Mesenchymal stem cell (in vitro differentiated cells and primary cell): ENCODE data around the gene FAM83B.

Source experiments
- DNase-seq: peaks from one replicate; pipeline ENCODE4 v3.0.0-alpha.2; 2013
- H2AFZ ChIP-seq: one replicate; pipeline ENCODE4 v1.6.1; 2013; ENCODE audit warnings: low read depth, mild to moderate bottlenecking, control low read depth, inconsistent platforms, low read length, moderate library complexity
- H2AK5ac ChIP-seq: 2 replicates; pipeline ENCODE4 v1.6.1; 2013; ENCODE audit warnings: low read length, moderate library complexity, mild to moderate bottlenecking, inconsistent platforms; ENCODE audit not compliant: severe bottlenecking
- H2BK120ac ChIP-seq: one replicate; pipeline ENCODE4 v1.6.1; 2013; ENCODE audit warnings: low read depth, mild to moderate bottlenecking, inconsistent platforms, low read length, moderate library complexity
- H2BK12ac ChIP-seq, 2 experiments: one replicate each; pipeline ENCODE4 v1.6.1; 2013; ENCODE audit warnings: inconsistent platforms in 2 of 2, low read length in 2 of 2, mild to moderate bottlenecking in 2 of 2, moderate library complexity in 2 of 2, control low read depth in 1 of 2
- H2BK15ac ChIP-seq: one replicate; pipeline ENCODE4 v1.6.1; 2013; ENCODE audit warnings: mild to moderate bottlenecking, low read depth, inconsistent platforms; ENCODE audit not compliant: poor library complexity, severe bottlenecking
- H2BK5ac ChIP-seq: 2 replicates; pipeline ENCODE4 v1.6.1; 2013; ENCODE audit warnings: low read depth, mild to moderate bottlenecking, low read length, control low read depth, inconsistent platforms; ENCODE audit not compliant: poor library complexity, severe bottlenecking
- H3K14ac ChIP-seq, 2 experiments: one replicate each; pipeline ENCODE4 v1.6.1; 2013; ENCODE audit warnings: inconsistent platforms in 2 of 2, low read length in 2 of 2, control low read depth in 1 of 2, mild to moderate bottlenecking in 1 of 2, moderate library complexity in 1 of 2
- H3K18ac ChIP-seq, 2 experiments: one replicate each; pipeline ENCODE4 v1.6.1; 2013; ENCODE audit warnings: inconsistent platforms in 2 of 2, low read length in 2 of 2, control low read depth in 1 of 2, low read depth in 1 of 2, mild to moderate bottlenecking in 1 of 2
- H3K23ac ChIP-seq, 2 experiments: one replicate each; pipeline ENCODE4 v1.6.1; 2013; ENCODE audit warnings: inconsistent platforms in 2 of 2, low read length in 2 of 2, mild to moderate bottlenecking in 2 of 2, moderate library complexity in 2 of 2, control low read depth in 1 of 2
- H3K27ac ChIP-seq: 2 replicates; pipeline ENCODE4 v1.5.1; 2013; ENCODE audit warnings: mild to moderate bottlenecking, moderate library complexity, low read length, control low read depth, inconsistent platforms; ENCODE audit not compliant: poor library complexity, severe bottlenecking
- H3K27me3 ChIP-seq, 2 experiments: 2 replicates each; pipeline versions ENCODE4 v1.6.1 to v1.7.0; 2013; ENCODE audit warnings: low read length in 2 of 2, mild to moderate bottlenecking in 2 of 2, moderate library complexity in 2 of 2, control low read depth in 1 of 2, inconsistent platforms in 1 of 2; ENCODE audit not compliant: control insufficient read depth in 1 of 2, insufficient read depth in 1 of 2
- H3K36me3 ChIP-seq, 2 experiments: 2 replicates each; pipeline versions ENCODE4 v1.6.1 to v1.7.0; 2013; ENCODE audit warnings: low read length in 2 of 2, control low read depth in 1 of 2, inconsistent platforms in 1 of 2, low read depth in 1 of 2, mild to moderate bottlenecking in 1 of 2; ENCODE audit not compliant: insufficient read depth in 2 of 2, control insufficient read depth in 1 of 2
- H3K4ac ChIP-seq, 2 experiments: one replicate each; pipeline ENCODE4 v1.6.1; 2013; ENCODE audit warnings: inconsistent platforms in 2 of 2, low read length in 2 of 2, mild to moderate bottlenecking in 2 of 2, moderate library complexity in 2 of 2, control low read depth in 1 of 2, low read depth in 1 of 2
- H3K4me1 ChIP-seq: 2 replicates; pipeline ENCODE4 v1.6.1; 2013; ENCODE audit warnings: low read depth, low read length, control low read depth; ENCODE audit not compliant: control insufficient read depth, insufficient read depth
- H3K4me2 ChIP-seq: 2 replicates; pipeline ENCODE4 v1.6.1; 2013; ENCODE audit warnings: low read length, mild to moderate bottlenecking, inconsistent platforms; ENCODE audit not compliant: poor library complexity, severe bottlenecking
- H3K4me3 ChIP-seq, 2 experiments: 2 replicates each; pipeline versions ENCODE4 v1.5.1 to v1.7.0; 2013; ENCODE audit warnings: low read length in 2 of 2, mild to moderate bottlenecking in 2 of 2, control low read depth in 1 of 2, low read depth in 1 of 2; ENCODE audit not compliant: insufficient read depth in 1 of 2
- H3K79me1 ChIP-seq: replicated peaks from 2 replicates; pipeline ENCODE4 v1.6.1; 2013; ENCODE audit warnings: mild to moderate bottlenecking, control low read depth, low read length, inconsistent platforms; ENCODE audit not compliant: poor library complexity, severe bottlenecking
- H3K9ac ChIP-seq: 2 replicates; pipeline ENCODE4 v1.7.0; 2013; ENCODE audit warnings: mild to moderate bottlenecking, low read length, moderate library complexity
- H3K9me3 ChIP-seq: 2 replicates; pipeline ENCODE4 v1.7.0; 2013; ENCODE audit warnings: mild to moderate bottlenecking, low read length; ENCODE audit not compliant: control insufficient read depth
- H4K8ac ChIP-seq: one replicate; pipeline ENCODE4 v1.6.1; 2013; ENCODE audit warnings: inconsistent platforms, mild to moderate bottlenecking, low read length, moderate library complexity
- H4K91ac ChIP-seq: one replicate; pipeline ENCODE4 v1.6.1; 2013; ENCODE audit warnings: mild to moderate bottlenecking, low read length, inconsistent platforms
- WGBS: methylation state at CpG from one replicate; pipeline ENCODE4 v1.1.7; 2013; ENCODE audit warnings: mixed read lengths; 5-methylcytosine and 5-hydroxymethylcytosine counted together

FAM83B gene

DNA sequence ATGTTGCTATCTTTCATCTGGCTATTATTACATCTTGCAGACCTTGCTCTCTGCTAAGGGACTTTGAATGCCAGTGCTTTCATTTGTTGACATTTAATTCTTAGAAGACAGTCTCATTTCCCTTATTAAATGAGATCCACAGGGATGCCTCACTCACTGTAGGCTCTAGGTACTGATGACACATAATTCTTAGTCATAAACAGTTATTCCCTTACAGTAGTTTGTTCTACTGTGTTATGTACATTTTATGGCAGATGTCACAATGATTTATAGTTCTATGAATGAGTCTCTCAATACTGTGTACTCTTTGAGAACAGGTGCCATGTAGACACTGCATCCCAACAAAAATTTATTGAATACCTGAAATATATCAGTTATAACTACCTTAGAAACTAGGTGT, 70.3 kb downstream of the FAM83B start:
- no peaks in the 10 kb centered on the region for H3K4me1 ChIP-seq
- H3K23ac ChIP-seq, result no peak overlapping the region
- H3K36me3 ChIP-seq, result no peaks in the 10 kb centered on the region
- H3K9ac ChIP-seq, result no peak overlapping the region
- H4K8ac ChIP-seq, result no peak overlapping the region
- no peak for DNase-seq
- no peak overlapping the region for H2AK5ac ChIP-seq
- H3K14ac ChIP-seq, result no peak overlapping the region
- H3K4me2 ChIP-seq, result no peak overlapping the region
- H3K9me3 ChIP-seq, result no peaks in the 10 kb centered on the region
- H3K27ac ChIP-seq, result no peak overlapping the region
- no peak overlapping the region for H2AFZ ChIP-seq
- no peak overlapping the region for H4K91ac ChIP-seq
- H3K4me3 ChIP-seq, result no peak overlapping the region
- H3K18ac ChIP-seq, result no peak overlapping the region
- no peaks in the 10 kb centered on the region for H3K27me3 ChIP-seq
- H2BK12ac ChIP-seq, result no peak overlapping the region
- H3K79me1 ChIP-seq, result no peaks in the 10 kb centered on the region
- H2BK5ac ChIP-seq, result no peak overlapping the region
- no peak overlapping the region for H2BK120ac ChIP-seq
- H3K4ac ChIP-seq, result no peak overlapping the region
- no peak overlapping the region for H2BK15ac ChIP-seq

DNA sequence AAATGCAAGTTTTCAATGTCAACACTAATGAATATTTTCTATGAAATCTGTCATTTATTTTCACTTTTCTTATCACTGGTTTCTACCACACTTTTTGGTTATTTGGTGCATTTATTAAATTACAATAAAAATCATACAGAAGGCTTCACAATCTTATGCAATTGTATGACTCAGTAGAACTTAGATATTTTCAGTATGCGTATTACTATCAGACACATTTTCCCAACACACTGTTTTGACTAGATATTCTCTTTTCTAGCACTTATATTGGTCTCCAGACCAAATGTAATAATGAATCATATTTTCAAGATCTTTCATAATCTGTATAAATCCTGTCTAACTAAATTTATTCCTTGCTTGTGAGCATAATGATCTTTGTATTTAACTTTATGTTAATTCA, 74.1 kb downstream of the FAM83B start:
- Histone ChIP-seq H3K4me3 (no peak overlapping the region), H2AK5ac (no peak overlapping the region), H2BK15ac (no peak overlapping the region), H2BK5ac (no peak overlapping the region), H4K91ac (no peak overlapping the region), H3K4me1 (no peaks in the 10 kb centered on the region), H3K36me3 (no peaks in the 10 kb centered on the region), H3K23ac (no peak overlapping the region), H3K4me2 (no peak overlapping the region), H3K18ac (no peak overlapping the region), H3K79me1 (no peaks in the 10 kb centered on the region), H3K27ac (no peak overlapping the region), H3K14ac (no peak overlapping the region), H2BK120ac (no peak overlapping the region), H4K8ac (no peak overlapping the region), H3K4ac (no peak overlapping the region), H2BK12ac (no peak overlapping the region), H2AFZ (no peak overlapping the region), H3K9ac (no peak overlapping the region), H3K27me3 (no peaks in the 10 kb centered on the region), H3K9me3 (no peaks in the 10 kb centered on the region)
- DNase-seq, result no peak
- WGBS, result 100% methylated on average over 1 of the region's 1 CpG

- Histone ChIP-seq H3K27ac (no peak overlapping the region), H3K36me3 (no peaks in the 10 kb centered on the region), H3K9me3 (no peaks in the 10 kb centered on the region), H2AFZ (no peak overlapping the region), H3K4me3 (no peak overlapping the region), H3K14ac (no peak overlapping the region), H3K4me2 (no peak overlapping the region), H2AK5ac (no peak overlapping the region), H2BK5ac (no peak overlapping the region), H4K8ac (no peak overlapping the region), H3K23ac (no peak overlapping the region), H3K18ac (no peak overlapping the region), H4K91ac (no peak overlapping the region), H2BK120ac (no peak overlapping the region), H3K27me3 (no peaks in the 10 kb centered on the region), H3K4me1 (no peaks in the 10 kb centered on the region), H2BK12ac (no peak overlapping the region), H3K79me1 (no peaks in the 10 kb centered on the region), H3K9ac (no peak overlapping the region), H2BK15ac (no peak overlapping the region), H3K4ac (no peak overlapping the region)
- DNase-seq, result no peak
- no CpG with 5 or more reads among the region's 1 CpG for WGBS
These were observed 75.3 kb downstream of the FAM83B start for GRCh38 chr6:54921891-54922290.

DNA sequence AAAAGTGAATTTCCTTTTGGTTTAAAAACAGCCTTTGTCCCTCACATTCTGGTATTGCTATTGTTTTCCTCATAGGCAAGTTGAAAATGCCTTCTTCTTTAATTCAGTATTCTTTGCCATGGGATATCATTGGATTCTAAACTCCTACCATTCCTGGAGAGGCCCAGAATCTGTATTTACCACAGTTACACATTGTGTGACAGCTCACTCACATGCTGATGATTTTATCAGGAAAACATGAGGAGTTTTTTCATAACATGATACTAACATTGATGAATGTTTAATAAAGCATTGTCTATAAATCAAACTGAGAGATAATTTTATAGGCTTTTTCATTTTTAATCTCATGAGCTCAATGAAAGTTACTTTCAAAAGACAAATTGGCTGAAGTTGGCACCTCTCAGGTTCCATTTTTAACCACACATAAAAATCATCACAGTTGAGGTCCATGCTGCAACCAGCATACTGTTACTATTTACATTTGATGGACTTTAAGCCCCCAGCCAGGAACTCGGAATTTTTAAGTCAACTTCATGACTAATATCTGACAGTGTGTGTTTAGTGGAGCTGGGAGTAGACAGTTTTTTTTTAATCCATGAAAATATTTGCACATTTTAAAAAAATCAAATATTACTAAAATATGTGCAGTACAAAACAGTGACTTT, 82.8 kb downstream of the FAM83B start:
- DNase-seq, result no peak
- WGBS, result no CpG with 5 or more reads among the region's 1 CpG
- Histone ChIP-seq H2BK120ac (no peak overlapping the region), H3K27ac (no peak overlapping the region), H3K27me3 (no peaks in the 10 kb centered on the region), H3K4me2 (no peak overlapping the region), H3K4me1 (no peaks in the 10 kb centered on the region), H3K9me3 (peaks cover 21% of the 10 kb centered on the region), H3K4me3 (no peak overlapping the region), H2BK12ac (no peak overlapping the region), H2BK15ac (no peak overlapping the region), H3K14ac (no peak overlapping the region), H3K18ac (no peak overlapping the region), H3K23ac (no peak overlapping the region), H2AK5ac (no peak overlapping the region), H2AFZ (no peak overlapping the region), H2BK5ac (no peak overlapping the region), H3K9ac (no peak overlapping the region), H3K79me1 (no peaks in the 10 kb centered on the region), H4K8ac (no peak overlapping the region), H3K4ac (no peak overlapping the region), H4K91ac (no peak overlapping the region), H3K36me3 (no peaks in the 10 kb centered on the region)
